ENCODE results near the gene RNF10.
"Not testable (repeated sequence)": the region's sequence is repeated elsewhere in the genome, so short reads cannot be mapped to it uniquely, and the experiment has no call there.

Gene RNF10

DNA sequence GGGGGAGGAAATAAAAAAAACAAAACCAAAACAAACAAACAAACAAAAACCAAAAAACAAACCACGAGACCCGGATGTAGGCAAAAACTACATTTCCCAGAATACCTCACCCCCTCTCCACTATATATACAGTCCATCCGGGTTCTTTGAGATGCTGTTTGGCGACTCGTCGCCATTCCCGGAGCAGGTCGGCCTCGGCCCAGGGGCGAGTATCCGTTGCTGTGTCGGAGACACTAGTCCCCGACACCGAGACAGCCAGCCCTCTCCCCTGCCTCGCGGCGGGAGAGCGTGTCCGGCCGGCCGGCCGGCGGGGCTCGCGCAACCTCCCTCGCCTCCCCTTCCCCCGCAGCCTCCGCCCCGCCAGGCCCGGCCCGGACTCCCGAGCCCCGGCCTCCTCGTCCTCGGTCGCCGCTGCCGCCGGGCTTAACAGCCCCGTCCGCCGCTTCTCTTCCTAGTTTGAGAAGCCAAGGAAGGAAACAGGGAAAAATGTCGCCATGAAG, at the start of gene RNF10:
RNF10 (plus strand) TSS at position 154 of the 500 bp plus-strand sequence. CDS start 456 bp downstream, outside the sequence.
- peak; percentile 46 to 78 for DNase-seq

DNA sequence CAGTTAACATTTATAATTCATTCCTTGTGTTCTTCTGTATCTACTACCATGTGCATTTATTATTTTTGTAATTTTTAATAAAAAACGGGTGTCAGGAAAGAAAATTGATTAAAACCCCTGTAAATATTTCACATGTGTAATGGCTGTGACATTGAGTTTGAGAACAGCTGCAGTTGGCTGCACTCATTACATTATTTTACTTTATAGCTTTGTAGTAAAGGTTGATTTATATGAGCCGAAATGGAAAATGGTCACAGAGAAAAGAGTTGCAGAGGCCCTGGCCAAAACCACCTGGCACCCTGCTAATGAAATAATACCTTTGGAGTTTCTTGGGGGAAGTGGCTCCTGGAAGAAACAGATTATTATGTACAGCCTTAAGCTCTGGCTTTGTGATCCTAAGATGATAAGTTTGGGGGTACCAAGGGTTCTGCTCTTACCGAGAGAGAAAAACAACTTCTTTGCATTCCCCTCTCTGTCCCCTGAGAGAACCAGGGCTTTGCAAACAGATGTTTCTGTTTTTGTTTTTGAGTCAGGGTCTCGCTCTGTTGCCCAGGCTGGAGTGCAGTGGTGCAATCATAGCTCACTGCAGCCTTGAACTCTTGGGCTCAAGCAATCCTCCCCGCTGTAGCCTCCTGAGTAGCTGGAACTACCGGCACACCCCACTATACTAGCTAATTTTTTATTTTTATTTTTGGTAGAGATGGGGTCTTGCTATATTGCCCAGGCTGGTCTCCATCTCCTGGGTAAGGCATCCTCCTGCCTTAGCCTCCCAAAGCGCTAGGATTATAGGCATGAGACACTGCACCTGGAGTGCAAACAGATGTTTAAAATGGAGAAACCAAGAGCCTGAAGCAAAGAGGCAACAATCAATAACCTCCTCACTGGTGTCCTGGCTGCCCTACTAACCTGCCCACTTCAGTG, 47.9 kb upstream of the RNF10 start:
- DNase-seq, result no peak

DNA sequence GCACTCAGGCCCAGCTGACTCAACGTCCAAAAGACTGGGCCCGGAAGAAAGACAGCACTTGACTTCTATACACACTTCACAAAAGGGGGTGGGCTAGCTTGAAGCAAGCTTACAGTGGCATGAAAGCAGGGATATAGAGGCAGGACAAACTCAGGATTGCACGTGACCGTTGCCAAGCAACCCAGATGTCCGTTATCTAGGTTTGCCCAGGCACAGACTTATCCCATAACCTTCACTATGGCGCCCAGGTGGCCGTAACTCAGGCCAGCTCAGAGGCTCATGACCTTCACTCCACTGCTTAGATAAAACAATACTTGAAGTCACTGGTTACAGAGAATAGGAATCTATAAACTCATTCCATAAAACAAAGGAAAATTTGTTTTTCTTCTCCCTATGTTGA, 46.6 kb upstream of the RNF10 start:
- DNase-seq, result not testable (repeated sequence)

DNA sequence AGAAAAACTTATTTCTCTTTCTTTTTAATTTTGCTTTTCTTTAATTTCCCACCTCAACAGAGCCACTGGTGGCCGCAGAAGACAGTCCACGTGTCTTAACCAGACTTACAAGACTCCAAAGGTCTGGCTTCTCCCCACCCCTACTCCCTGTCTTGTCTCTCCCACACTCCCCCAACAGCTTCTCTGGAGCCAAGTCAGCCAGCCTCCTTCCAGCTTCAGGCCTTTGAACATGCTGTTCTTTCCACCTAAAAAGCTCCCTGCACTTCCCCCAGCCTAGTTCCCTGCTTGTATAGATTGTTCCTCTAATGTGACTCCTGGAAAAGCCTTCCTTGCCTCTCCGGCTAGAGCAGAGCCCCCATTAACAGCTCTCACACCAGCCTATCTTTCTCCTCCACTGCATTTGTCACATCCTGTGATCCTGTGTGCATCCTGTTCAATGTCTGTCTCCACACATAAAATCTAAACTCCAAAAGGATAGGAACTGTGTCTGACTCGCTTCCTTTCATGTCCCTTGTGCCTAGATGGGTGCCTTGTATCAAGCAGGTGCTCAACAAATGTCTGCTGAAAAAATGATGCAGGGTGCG, 46.0 kb upstream of the RNF10 start:
- no peak for DNase-seq

DNA sequence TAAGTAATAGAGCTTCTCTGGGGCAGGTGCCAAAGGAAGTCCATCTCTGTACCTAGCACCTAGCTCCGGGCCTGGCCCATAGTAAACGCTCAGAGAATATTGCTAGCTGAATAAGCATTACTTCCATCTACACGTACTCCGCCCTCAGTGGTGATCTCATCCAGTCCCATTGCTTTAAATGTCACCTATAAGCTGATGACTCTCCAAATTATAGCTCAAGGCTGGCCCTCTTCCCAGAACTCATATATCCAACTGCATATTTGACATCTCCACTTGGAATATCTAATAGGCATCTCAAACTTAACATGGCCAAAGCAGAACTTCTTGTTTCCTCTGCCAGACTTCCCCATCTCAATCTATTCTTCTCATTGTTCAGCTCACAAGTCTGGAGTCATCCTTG, 45.1 kb upstream of the RNF10 start:
- DNase-seq, result no peak

DNA sequence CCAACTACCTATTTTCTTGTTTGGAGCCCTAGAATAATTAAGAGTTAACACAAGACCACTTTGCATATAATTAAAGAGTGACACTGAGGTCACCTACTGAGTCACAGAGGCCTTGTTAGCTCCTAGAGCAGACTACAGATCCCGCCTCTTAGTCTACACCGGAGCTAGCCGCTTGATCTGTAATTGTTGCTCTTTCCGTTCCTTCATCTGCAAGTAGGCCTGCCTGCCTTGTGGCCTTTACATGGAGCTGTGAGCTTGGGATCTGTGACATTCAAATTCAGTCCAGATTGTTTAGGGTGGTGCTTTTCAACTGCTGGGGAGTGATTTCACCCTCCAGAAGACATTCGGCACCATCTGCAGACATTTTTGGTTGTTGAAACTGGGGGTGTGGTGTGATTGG, 43.8 kb upstream of the RNF10 start:
- DNase-seq, result no peak

DNA sequence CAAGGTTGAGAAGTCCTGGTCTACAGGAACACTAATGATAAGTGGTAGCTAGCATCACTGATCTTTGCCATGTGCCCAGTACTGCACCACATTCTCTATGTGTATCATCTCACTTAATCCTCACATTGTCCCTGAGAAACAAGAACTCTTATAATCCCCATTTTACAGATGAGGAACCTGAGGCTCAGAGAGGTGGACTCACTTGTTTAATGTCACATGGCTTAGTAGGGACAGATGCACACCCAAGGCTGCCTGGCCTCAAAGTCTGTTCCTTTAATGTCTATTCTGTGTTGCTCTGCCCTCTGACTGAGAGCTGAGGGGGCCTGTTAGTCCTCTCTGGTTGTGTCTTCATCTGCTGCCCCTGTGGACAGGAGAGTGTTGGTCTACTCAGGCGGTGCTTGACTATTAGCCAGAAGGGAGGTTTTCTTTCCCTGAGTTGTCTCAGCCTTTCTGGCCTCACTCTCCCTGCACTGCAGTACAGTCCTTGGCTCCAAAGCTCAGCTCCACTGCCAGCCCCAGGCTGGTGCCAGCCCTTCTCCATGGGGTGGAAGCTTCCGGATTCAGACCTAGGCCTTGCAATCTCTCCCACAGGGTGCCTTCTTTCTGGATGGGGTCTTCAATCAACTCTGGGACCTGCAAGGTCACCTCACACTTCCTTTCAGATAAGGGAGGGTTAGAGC, 43.2 kb upstream of the RNF10 start:
- no peak for DNase-seq

DNA sequence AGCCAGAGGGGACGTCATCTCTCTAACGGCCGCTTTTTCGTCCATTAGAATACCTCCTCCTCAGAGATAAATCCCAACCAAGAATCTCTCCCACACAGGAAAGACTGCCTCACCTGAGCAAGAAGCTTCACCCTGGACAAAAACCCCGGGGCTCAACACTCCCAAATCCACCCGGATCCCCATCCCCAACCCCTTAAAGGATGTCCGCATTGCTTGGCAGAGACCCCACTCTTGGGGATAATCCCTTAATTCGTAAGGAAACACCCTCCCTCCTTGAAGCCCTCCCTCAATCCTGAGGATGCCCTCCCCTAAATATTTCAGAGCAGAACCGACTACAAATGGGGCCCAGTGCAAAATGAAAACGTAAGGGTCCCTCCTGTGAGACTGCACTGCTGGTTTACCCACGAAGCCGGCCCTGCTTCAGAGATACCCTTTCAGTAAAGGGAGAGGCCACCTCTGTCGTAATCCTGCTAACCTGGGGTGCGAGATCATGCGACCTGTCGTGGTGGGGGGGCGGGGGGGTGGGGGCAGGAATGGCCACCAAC, 38.9 kb upstream of the RNF10 start:
- no peak for DNase-seq

DNA sequence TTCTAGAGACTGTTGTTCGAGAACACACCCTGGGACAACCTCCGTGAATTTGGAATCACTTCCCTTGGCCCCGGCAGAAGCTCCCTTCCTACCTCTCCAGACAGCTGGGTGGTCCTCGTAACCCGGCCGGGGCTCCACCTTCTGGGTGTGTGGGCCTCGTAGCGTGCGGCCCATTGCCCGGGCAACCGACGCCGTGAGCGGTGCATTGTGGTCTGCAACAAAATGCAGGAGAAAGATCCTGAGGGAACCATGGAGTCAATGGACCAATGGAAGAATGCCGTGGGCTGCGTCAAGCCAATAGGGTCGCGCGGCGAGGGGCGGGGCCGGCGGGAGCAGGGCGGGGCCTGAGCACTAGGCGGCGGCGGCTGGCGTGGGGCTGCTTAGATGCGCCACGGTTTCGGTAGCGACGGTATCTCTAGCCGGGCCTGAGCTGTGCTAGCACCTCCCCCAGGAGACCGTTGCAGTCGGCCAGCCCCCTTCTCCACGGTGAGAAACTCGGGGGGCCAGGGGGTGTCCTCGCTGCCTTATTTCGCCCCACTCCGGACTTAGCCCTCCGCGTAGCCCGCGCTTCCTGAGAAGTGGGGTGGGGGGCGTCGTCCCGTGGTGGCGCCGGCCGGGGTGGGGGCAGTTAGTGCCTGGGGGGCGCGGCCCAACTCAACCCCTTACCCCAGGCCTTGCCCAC, 38.3 kb upstream of the RNF10 start, which contains the start of gene DYNLL1:
DYNLL1 (plus strand) TSS at position 383 of the 682 bp plus-strand sequence. CDS start 309 bp downstream, outside the sequence.
- DNase-seq, result peak; percentile 86 to 89

DNA sequence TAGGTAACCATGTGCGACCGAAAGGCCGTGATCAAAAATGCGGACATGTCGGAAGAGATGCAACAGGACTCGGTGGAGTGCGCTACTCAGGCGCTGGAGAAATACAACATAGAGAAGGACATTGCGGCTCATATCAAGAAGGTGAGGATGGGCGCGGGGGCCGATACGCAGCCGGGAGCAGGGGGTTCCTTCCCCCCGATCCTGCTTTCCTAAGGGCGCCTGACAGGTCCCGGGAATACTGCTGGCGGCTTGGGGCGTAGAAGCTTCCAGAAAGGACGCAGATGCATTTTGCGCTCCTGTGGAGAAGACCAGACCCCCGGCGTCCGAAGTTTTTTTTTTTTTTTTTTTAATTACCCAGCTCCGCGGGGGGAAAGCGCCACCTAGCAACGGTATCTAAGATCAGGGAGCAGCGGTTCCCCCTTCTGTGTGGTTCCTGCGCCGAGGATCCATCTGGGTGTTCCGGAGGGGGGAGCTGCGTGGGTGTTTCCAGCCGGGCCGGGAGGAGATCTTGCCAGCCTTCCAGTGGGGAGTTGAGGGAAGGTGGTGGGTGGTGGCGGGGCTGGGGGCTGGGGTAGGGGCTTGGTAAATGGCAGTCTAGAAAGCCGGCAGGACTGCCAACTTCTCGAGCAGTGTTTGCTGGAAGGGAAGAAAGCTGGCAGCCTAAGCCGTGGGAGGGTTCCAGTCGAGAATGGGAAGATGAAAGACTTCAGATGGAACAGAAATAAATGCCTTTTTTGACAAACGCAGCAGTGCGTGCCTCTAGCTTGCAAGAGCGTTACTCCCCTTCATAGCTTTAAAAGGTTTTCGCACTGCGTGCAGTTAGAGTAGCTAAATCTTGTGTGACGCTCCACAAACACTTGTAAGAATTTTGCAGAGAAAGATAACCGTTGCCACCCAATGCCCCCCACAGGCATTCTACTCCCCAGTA, 37.5 kb upstream of the RNF10 start:
- peak; percentile 14 to 48 for DNase-seq

DNA sequence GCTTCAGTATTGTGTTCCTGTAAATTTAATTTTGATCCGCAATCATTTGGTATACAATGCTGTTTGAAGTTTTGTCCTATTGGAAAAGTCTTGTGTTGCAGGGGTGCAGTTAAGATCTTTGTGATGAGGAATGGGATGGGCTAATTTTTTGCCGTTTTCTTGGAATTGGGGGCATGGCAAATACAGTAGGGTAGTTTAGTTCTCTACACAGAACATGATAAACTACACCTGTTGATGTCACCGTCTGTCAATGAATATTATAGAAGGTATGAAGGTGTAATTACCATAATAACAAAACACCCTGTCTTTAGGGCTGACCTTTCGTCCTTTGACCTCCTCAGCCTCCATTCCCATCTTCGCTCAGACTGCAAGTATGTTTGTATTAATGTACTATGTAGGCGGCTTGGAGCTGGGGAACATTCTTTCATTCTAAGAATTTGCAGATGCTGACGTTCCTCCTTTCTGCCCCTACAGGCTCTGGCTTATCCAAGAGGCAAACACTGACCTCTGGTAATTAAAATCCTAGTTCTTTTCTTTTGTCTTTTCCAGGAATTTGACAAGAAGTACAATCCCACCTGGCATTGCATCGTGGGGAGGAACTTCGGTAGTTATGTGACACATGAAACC, 36.5 kb upstream of the RNF10 start:
- no peak for DNase-seq

DNA sequence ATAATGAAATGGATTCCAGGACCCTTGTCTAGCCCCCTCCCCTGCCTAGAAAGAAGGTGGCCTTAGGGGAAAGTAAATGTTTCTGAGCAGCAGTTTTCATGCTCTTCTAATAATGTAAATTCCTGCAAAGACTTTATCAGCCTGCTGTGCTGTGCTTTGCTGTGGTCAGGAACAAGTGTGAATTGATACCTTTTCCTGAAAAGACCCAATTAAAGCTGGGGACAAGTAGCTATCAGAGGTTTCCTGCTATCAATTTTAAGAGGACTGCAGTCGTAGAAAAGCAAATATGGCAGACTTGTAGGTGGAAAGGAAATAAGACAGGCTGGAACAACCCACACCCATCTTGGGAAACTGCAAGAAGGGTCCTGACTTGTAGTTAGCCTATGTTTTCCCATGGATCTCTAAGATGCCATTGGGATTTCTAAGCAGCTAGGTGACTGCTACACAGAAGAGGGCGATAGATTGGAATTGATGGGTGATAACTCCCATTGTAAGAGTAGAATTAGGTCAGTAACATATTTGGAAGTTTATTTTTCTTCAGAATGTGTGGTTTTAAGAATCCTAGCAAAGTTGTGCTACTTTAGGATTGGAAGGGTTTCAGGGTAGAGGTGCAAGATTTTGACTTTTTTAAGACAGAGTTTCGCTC, 35.2 kb upstream of the RNF10 start:
- no peak for DNase-seq

DNA sequence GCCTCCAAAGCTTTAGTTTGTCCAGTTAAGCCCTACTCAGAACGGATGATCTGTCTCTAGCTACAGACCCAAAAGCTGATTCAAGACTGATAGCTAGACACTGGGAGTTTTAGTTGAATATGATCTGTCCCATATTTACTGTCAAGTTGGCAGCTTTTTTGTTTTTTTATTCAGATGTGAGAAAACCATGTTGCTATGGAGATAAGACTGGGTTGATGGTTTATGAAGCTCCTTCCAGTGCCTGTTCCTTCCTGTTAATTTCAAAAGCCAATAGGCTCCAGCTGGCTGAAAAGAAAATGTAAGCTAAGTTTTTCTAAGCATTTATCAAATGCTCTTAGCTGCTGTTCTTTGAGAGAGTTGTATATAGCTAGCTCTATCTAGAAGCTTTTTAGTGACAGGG, 33.6 kb upstream of the RNF10 start:
- DNase-seq, result no peak

DNA sequence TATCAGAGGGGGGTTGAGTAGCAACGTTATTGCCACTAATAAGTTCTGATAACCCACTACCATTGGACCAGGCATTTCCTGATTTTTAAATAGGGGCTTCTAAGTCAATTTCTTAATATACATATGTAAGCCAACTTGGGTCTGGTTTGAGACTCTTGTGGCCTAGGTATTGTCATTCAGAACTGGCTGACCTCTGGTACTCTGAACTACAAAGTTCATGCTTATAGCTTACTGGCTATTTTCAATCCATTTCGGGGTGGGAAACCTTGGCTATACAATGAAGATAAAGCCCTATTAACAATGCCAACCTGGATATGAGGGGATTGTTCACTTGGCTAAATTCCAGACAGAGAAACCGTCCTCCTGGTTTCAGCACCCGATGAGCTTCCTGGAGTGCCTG, 29.6 kb upstream of the RNF10 start:
- DNase-seq, result no peak

DNA sequence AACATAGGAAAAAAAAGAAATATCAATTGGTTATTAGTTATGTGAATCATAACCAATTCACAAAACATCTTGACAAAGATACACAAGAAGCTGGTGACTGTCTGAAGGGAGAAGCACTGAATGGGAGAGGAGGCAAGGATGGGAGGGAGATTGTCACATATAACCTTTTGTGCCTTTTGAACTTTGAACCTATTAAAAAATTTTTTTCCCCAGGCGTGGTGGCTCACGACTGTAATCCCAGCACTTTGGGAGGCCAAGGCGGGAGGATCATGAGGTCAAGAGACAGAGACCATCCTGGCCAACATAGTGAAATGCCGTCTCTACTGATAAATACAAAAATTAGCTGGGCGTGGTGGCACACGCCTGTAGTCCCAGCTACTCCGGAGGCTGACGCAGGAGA, 25.6 kb upstream of the RNF10 start:
- no peak for DNase-seq

DNA sequence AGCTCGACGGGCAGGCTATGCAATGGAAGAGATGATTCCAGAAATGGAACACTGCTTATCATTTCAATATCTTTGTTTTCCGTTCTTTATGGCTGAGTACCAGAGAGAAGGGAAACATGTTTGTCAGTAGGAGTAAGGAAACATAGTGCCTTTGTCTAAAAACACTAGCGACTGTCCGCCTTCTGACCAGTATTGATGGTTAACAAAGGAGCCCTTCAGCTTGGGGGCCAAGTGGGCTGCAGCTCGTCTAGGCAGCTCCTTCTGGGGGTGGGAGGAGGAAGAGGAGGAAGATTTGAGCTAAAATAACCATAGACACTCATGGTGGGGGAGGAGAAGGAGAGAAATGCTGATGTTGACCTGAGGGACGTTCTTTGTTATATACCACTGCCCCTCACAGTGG, 20.2 kb upstream of the RNF10 start:
- no peak for DNase-seq

DNA sequence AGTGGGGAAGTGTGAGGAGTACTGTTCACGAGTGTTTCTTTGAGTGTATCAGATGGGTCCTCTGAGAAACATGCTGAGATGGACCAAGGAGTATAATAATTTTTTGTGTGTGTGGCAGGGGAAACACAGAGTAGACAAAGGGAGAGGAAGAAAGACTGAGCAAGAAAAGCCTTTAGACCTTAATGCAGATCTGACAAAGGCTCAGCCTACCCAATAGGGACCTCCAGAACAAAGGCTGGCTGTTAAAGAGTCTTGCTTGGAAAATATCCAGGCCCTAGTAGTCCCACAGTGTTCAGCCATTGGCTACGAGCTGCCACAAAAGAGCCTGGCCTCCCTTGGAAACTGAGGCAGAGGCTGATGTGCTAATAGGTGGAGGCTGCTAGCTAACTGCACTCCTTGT, 18.7 kb upstream of the RNF10 start:
- no peak for DNase-seq

DNA sequence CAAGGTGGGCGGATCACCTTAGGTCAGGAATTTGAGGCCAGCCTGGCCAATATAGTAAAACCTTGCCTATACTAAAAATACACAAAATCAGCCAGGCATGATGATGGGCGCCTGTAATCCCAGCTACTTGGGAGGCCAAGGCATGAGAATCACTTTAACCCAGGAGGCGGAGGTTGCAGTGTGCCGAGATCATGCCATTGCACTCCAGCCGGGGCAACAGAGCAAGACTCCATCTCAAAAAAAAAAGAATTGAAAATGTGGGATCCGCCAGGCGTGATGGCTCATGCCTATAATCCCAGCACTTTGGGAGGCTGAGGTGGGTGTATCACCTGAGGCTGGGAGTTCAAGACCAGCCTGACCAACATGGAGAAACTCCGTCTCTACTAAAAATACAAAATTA, 14.8 kb upstream of the RNF10 start:
- DNase-seq, result not testable (repeated sequence)

DNA sequence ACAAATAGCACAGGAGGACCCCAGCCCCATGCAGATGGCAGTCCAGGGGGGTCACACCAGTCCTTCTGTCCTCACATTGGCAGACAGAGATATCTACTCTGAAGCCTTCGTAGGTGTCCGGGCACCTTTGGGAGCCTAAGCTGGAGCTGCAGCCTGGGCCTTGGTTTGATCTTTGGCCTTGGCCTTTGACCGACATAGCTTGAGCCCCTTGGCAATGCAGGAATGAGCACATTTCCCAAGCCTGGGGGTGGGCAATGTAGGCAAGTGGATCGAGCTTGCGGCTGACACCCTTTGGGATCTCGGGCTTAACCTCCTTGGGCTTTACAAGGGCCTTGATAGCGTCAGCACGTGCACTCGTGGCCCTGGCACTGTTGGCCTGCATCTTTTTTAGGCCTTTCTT, 11.6 kb upstream of the RNF10 start:
- no peak for DNase-seq

DNA sequence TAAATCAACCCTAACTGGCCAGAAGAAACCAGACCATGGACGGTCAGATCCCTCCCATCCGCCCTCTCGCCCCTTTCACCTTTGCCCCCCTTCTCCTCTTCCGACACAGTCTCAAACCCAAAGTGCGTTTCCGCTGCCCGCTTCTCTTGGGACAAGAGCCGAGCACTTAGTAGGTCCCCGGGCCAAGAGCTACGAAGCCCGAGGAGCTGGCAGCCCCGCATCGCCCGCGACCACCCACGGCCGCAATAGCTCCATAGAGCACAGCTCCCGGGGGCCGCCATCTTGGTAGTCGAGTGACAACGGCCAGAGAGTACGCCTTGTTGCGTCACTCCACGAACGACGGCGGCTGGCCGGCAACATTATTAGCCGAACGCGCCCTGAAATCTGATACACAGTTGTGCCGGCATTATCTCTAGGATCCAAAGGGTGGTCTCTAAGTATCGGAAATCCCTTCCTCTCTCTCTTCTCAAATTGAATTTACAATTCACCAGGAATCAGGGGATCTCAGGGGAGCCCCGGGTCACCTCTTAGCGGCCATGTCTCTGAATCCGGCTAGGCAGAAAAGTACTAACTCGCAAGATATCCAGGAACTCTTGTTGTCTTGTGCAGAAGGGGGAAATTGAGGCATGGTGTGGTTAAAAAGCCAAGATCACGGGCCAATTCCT, 5.2 kb upstream of the RNF10 start, which contains the start of gene COQ5:
COQ5 (minus strand) TSS at position 298 of the 665 bp plus-strand sequence; CDS start at position 281, 17 bp downstream.
- peak; percentile 68 to 77 for DNase-seq
